ENCODE data around the gene TEDC2.

- peak; percentile 23; the same call in 1 of the 2 replicates for TF ChIP-seq CTCF (IDR thresholded peaks at IDR 0.05)
- TF ChIP-seq ZFX (IDR thresholded peaks at IDR 0.05; ENCODE audit: borderline replicate concordance) = no peak
These were observed 53.0 kb downstream of the TEDC2 start for GRCh38 chr16:2512735-2513404.

Measured in 22Rv1 (cell line).